DMS53 treated with DMSO at 0.1 percent for 48 hours (cell line): ENCODE measurements around the gene CLEC16A.

Experiments used
- DNase-seq: peaks from one replicate; lab custom pipeline; 2025; ENCODE audit not compliant: unreplicated experiment; lab: John Stamatoyannopoulos, UW

The CLEC16A gene

DNA sequence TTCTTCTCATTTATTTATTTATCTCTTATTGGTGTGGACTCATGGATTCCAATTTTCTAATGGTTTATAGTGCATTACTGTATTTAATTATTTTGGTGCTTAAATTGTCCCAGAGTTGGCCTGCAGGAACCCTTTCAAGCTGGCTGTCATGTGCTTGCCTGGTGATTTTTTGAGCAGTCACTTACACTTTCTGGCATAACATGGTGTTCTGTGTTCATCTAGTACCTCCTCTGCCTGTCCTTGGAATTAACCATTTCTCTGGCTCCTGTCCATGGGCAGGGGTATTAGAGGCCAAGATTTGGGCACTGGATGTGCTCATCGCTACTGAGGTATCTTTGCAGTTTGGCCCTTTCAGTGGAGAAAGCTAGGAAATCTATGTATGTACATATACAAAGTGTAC, 67.0 kb downstream of the CLEC16A start:
- DNase-seq, result no peak

DNA sequence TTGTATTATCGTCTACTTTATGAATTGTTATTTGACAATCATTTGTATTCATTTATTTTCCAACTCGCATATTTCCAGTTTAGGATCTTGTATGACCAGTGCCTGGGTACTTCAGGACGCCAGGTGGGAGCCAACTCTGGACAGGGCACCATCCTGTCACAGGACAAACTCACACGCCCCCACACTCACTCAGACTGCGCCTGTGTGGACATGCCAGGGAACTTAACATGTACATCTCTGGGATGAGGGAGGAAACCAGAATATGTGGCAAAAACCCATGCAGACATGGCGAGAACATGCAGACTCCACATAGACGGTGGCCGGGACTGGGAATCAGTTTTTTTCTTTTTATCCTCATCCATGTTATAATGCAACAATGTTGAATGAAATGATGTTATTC, 68.5 kb downstream of the CLEC16A start:
- DNase-seq, result no peak

DNA sequence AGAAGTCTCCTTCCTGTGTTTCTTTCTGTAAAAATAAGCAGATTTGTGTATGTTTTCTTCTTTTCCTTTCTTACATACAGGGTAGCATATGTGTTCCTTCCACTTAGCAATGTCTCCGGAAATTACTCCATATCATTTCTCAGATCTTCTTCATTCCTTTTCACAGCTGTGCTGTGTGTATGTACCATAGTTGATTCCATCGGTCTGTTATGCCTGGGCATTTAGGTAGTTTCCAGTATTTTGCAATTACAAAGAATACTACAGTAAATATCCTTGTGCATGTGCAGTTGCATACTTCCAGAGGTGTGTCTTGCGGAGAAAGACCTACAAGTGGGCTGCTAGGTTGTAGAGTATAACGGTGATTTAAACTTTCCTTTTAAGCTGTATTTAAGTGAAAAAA, 69.8 kb downstream of the CLEC16A start:
- DNase-seq, result no peak

DNA sequence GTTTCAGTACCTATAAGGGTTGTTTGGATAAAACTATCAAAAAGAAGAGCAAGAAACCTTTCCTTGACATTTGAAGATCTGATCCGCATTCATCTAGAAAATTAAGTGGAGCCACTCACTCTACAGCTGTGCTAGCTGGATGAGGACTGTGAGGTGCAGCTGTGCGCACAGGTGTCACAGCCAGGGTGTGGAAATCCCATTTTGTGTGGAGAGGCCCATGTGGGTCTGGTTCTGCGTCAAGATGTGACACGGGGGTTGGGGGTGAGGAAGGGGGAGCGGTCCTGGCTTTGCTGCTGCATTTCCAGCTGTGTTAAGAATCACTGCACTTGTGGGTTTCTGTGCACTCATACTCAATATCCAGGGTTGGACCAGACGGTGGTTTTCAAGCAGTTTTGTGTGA, 70.7 kb downstream of the CLEC16A start:
- DNase-seq, result no peak

DNA sequence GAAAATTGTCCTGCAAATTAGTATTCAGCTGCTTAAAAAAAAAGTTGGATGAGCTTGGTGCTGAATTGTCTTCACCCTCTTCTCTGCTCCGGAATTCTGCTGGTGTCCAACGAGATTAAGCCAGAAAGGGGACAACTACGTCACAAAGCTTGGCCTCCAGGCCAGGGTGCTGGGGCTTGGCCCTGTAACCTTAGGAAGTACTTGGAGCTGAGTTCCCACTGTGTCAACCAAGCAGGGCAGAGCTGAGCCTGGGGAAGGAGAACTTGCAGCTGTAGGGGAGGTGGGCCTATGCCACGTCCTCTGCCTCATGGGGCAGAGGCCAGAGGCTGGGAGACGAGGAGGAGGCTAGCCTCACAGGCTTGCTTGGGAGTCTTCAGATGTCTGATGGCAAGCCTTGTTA, 71.2 kb downstream of the CLEC16A start:
- DNase-seq, result no peak

DNA sequence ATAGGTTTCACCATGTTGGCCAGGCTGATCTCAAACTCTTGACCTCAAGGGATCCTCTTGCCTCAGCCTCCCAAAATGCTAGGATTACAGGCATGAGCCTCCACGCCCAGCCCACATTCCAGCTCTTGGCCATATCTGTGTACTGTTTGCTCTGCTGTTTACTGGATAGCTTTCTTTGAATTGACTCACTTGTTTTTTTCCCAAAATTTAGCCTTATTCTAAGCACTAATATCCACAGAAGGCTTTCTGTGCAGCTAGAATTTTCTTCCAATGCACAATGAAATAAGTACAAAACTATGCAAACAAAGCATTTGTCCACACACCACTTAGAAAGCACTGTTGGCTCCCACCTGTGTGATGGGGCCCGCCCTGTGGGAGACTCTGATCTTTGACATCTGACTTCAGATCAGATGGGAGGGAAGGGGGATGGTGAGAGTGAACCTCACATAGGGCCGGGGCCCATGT, 72.2 kb downstream of the CLEC16A start:
- DNase-seq, result no peak

DNA sequence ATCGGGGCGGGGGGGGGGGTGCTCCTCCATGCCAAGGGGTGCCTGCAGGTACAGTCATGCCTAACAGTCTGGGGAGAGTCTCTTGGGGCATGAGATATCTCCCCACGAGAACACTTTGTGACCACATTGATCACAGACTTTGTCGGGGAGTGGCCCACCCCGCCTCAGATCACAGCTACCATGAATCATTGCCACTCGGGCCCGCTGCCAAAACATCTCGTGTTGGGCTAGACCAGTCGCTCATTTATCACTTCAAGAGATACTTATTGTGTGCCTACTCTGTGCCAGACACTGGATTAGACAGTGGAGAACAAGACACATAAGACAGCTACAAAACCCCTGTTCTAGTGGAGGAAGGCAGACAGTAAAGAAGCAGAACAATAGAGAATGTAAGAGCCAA, 72.6 kb downstream of the CLEC16A start:
- DNase-seq, result no peak

DNA sequence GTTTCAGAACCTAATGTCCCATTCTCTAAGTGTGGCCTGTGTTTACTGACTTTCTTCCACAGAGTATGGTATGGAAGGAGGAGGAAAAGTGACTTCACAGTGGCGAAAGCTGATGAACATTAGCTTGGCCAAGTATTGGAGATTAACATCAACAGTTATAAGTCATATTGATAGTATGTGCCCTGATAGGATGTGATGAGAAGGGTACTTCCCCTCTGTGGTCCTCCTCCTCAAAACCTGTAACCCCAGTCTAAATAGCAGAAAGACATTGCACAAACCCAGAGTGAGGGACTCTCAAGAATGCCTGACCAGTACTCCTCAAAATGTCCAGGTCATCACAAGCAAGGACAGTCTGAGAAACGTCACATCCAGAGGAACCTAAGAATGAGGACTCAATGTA, 73.1 kb downstream of the CLEC16A start:
- DNase-seq, result no peak

DNA sequence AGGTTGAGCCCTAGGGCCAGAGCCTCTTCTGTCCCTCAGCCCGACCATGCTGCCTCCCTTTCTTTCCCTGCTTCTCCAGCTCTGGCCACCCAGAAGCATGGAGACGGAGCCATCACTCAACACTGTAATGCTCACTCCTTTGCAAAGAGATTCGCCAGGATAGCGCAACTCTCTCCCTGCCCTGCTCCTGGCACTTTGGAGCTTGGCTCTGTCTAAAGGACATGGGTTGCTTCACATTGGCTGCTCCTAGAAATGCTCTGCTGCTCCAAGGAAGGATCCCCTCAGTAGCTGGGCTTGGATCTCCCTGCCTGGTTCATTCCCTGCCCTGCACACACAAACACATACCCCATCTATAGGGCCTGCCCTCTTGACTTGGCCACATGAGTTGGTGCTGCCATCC, 76.0 kb downstream of the CLEC16A start:
- no peak for DNase-seq

DNA sequence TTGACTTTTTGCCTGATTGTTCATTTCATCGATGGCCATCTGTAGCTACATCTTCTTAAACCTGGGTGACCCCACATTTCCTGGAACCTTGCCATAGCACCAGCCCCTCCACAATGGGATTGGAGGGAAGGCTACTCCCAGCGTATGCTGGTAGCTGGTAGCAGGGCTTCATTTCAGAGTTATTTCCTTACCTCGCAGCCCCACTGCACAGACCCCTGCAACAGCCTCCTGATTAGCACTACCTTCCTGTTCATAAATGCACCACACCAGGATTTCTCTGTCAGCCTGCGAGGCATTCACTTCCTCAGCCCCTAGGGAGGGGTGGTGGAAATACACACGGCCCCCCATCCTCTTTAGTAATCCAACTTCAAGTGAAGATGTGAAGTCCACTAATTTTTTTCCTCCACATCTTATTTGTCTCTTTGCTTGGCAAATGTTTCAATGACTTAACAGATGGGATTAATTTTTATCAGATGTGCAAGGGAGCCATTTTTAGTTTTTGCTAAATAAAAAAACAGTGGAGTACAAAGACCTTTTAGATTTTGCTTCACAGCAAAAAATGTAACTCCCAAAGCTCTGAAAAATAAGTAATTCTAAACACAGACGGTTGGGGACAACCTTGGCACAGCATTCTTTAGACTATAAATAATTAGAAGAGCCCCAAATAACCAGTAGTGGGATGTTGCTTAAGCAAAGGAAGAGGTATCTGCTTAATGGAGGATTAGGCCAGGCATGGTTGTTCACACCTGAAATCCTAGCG, 76.6 kb downstream of the CLEC16A start:
- DNase-seq, result no peak

DNA sequence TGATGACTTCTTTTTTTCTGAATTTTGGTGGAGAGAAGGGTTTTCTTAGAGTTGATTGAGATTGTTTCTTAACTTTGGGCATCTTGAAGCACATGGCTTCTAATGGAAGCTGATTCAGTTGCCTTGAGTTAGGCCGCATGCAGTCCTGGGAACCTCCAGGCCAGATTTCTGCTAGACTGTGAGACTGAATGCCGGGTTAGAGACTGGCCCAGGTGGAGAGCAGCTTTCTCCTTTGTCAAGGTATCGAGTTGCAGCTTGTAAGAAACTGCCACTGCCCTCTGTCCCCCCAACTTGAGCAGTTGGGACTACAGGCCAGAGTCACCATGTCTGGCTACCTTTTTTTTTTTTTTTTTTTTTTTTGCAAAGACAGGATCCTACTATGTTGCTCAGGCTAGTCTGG, 77.6 kb downstream of the CLEC16A start:
- DNase-seq, result no peak

DNA sequence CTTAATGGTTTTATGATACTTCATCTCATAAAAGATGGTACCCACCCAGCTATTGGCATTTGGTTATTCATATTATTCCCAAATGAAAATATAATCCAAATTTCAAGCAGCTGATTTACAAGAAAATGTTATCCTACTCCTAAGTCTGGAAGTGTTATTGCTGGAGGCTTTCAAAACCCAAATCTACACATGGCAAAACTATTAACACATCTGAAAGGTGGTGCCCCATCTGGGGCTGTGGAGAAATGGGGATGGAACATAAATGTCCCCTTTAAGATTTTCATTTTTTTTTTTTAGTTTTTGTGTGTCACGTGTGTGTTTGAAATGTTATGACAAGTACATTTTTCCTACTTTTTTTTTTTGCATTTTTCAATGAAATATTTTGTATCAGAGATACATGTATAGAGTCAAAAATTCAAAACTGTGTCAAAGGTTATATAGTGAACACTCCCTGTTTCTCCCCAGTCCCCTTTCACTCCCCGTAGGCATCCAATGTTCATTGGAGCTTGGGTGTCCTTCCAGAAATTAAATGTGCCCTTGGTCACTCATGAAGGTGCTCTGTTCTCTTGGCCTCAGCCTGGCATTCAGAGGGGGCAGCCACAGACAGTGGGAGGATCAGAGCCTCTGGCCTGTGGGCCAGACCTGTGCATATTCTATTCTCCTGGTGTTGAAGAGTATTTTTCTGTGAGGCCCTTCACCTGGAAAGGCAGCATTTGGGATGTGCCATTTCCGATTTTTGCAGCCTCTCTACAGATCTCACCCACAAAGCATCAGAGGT, 79.1 kb downstream of the CLEC16A start:
- no peak for DNase-seq

DNA sequence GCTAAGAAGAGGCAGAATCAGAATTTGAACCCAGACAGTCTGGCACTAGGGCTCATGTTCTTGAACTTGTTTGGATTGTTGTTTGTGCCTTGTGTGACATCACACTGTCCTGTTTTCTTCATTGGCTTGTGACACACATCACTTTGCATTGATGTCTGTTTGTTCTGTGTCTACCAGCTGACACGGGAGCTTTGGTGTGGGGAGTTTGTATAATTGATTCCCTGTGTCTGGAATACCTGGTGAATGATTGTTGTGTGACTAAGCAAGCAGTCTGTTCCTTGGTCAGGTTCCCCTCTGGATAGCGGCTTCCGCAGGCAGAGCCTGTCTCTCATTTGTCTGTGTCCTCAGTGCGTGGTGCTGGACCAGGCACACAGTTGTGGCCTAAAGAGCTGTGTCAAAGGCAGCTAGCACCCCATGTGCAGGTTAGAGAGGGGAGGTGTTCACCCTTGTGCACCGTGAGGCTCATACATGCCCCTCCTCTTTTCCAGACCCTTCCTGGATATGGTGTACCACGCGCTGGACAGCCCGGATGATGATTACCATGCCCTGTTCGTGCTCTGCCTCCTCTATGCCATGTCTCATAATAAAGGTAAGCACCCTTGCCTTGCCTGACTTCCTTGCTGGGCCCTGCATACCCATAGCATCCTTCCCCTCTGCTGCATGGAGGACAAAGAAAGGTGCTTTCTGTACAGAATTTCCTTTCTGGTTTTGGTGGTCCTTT, 80.1 kb downstream of the CLEC16A start:
- no peak for DNase-seq

DNA sequence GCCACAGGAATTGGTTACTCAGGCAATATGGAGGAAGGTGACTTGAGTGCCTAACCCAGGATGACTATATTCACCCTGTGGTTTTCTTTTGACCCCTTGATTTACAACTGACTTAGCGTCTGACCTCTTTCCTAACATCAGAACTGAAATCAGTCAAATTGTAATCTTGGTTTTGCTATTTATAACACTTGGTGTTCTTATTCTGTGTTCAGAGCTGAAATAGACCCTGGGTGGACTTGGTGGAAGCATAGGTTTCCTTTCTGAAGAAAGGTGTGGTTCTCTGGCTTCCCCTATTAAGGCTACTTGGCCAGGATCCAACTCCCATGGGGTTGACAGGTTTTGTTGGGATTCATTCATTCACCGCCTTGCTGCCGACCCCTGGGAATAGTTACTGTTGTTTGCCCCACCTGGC, 80.8 kb downstream of the CLEC16A start:
- DNase-seq, result no peak

DNA sequence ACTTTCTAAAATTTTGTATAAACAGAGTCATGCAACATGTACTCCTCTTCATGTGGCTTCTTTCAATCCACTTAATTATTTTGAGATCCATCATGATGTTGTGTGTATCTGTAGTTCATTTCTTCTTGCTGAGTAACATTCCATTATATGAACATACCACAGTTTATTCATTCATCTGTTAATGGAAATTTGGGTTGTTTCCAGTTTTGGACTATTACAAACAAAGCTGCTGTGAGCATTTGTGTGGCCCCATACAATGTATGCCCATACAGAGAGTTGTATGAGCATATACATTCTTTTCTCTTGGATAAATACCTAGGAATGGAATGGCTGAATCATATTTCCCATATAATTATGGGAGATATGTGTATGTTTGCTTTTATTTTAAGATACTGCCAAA, 85.6 kb downstream of the CLEC16A start:
- no peak for DNase-seq

DNA sequence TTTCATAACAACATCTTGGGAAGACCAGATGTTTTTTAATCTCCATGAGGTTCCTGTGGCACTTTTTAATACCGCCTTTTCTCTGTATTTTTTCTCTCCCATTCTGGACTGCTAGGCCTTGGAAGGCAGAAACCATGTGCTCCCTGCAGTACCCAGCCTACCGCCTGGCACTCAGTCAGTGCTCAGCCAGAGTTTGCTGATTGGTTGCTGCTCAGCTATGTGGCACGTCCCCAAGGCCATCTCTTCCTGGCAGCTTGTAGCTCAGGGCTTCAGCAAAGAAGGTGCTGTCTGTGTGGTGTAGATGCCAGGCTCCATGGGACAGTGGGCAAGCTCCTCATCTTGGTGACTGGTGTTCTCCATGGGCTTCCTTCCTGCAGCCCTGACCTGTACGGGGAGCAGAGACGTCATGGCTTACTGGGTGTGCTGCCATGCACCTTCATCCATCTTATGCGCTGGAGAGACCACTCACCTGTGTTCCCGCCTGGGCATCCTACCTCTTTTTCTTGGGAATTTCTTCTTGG, 86.7 kb downstream of the CLEC16A start:
- DNase-seq, result no peak

DNA sequence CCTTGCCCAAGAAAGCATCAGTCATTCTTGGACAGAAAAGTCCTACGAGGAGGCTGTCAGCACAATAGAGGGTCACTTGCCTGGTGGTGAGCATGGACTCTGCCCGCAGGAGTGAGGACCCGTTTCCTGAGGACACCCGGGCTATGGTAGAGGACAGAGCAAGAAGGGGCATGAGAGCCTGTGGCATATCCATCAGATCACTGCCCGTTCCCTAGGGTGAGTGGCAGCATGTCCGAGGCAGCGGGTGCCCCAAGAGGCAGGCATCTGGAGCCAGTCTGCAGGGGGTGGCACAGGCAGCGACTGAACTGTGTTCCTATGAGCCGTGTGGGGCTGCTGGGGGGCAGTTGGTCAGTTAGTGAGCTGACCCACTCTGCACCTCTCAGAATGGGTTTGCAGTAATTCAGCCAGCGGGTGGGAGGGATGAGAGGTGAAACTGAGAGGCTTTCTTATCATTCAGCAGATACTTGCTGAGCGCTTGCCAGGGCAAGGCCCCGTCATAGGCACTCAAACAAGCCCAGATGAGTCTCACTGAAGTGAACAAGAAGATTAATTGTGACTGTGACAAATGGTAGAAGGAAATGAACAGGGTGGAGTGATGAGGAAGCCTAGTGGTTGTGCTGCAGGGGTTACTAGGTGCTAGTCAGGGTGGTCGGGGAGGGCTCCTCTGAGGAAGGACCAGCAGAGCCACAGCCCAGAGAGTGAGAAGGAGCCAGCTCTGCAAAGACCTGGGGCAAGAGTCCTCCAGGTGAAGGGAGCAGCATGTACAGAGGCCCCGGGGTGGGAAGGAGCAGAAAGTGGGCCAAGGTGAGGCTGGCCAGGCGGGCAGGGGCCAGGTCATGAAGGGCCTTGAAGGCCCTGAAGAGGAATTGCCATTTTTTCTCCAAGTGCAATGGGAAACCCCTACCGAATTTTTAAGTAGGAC, 87.9 kb downstream of the CLEC16A start:
- DNase-seq, result no peak

DNA sequence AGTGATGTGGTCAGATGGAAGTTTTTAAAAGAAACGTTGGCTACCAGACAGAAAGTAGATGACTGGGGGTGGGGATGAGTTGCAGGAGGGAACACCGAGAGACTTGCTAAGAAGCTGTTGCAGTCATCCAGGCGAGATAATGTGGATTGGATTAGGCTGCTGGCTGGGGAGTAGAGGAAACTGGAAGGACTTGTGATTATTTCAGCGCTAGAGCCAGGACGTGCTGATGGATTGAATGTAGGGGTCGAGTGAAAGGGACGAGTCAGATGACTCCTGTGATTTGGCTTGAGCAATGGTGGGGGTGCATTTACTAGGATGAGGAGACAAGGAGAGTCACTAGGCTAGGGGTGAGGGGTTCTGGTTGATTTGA, 88.5 kb downstream of the CLEC16A start:
- no peak for DNase-seq

DNA sequence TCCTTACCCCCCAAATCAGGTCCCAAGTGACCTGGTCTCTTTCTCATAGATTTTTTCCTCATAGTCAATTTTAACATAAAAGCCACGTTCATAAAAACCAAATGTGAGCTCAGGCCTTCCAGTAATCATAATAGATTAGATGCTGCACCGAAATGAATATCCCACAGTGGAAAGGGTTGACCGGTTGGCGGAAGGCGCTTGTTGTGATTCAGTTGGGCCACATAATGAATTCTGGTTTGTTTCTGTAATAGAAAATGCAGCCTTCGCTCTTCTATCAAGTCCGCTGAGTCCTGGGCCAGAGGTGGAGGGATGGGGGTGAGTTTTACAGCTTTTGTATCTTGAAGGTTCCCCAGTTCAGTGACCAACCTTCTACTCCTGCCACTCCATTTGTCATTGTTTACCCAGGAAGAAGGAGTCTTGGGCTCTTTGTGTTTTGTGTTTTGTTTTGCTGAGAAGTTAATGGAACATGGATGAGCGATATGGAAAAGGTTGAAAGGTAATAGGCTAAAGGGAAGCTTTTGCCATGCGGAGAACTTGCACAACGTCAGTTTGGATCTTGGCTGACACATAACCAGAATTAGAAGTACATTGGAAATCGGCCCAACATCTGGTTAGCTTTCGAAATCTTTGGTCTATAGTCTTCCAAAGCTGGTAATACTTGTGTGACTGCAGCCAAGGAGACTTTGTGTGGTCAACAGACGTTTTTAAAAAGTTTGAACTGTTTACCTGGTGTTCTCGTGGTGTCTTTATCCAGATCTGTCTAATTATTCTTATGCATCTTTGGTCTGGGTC, 89.5 kb downstream of the CLEC16A start:
- DNase-seq, result no peak

DNA sequence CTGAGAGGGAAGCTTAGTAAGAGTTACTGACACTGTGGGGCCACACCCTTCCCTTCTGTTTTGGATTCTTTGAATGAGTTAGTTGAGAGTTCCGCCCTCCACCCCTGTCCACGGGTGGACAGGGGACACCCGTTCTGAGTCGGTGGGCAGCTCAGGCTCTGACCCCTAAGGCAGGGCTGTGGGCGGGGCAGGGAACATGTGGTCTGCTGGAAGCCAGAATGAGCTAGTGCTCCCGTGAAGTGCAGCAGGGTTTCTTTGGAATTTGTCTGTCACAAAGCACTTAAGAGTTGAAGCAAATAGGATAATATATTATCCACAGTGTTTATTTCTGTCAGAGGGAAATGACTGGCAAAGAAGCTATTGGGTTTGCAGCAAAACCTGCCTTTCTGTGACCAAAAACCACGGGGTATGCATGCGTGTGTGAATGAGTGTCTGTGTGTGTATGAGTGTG, 90.1 kb downstream of the CLEC16A start:
- DNase-seq, result no peak
